OCI-LY7 (cell line): ENCODE measurements around the gene RAD23A. TPM values are rescaled to one million over a fixed set of nuclear protein-coding genes. Genes with fewer than 3 reads are reported as not detected.

Experiments used
- BruUV-seq: library from RNA; stranded (reverse); fragments of 400-500 nt; replicated peaks from 2 replicates; lab custom pipeline; 2021; lab: Mats Ljungman, UMichigan
- CTCF ChIA-PET: fragments of 300-600 bp; sonication (Branson Sonifier 250); formaldehyde crosslinking; loops from one replicate; lab custom pipeline; 2022; ENCODE audit warnings: antibody characterized with exemption; ENCODE audit not compliant: unreplicated experiment; lab: Charles Lee
- POLR2A ChIA-PET: fragments of 300-600 bp; sonication (Branson Sonifier 250); formaldehyde crosslinking; loops from one replicate; lab custom pipeline; 2022; ENCODE audit warnings: antibody characterized with exemption; lab: Charles Lee
- DNase-seq: peaks from one replicate; pipeline ENCODE4 v3.0.0-alpha.2; 2015; ENCODE audit warnings: low spot score
- H2AFZ ChIP-seq: fragments of 200-600 bp; sonication (generic), shearing (Covaris generic); 2 replicates; pipeline ENCODE4 v1.6.1; 2014; ENCODE audit warnings: mild to moderate bottlenecking, antibody characterized with exemption, low read length, moderate library complexity
- H3K27ac ChIP-seq: fragments of 200-600 bp; sonication (generic); 2 replicates; pipeline ENCODE4 v1.5.1; 2014; ENCODE audit warnings: mixed run types, low read depth, mild to moderate bottlenecking, moderate library complexity, low read length, inconsistent platforms; ENCODE audit not compliant: poor library complexity, severe bottlenecking
- H3K36me3 ChIP-seq: fragments of 200-600 bp; sonication (generic); 2 replicates; pipeline ENCODE4 v1.6.1; 2014; ENCODE audit warnings: mild to moderate bottlenecking, antibody characterized with exemption, low read length, moderate library complexity, mixed read lengths; ENCODE audit not compliant: insufficient read depth
- H3K4me1 ChIP-seq: fragments of 200-600 bp; sonication (generic); 2 replicates; pipeline ENCODE4 v1.5.1; 2014; ENCODE audit warnings: mild to moderate bottlenecking, low read length; ENCODE audit not compliant: insufficient read depth, poor library complexity, severe bottlenecking
- H3K4me2 ChIP-seq: fragments of 200-600 bp; sonication (generic); 2 replicates; pipeline ENCODE4 v1.6.1; 2014; ENCODE audit warnings: mild to moderate bottlenecking, low read length
- H3K4me3 ChIP-seq: fragments of 200-600 bp; sonication (generic); 2 replicates; pipeline ENCODE4 v1.5.1; 2014; ENCODE audit warnings: mild to moderate bottlenecking, low read depth, low read length; ENCODE audit not compliant: poor library complexity, severe bottlenecking
- H3K79me2 ChIP-seq: fragments of 200-600 bp; sonication (generic); 2 replicates; pipeline ENCODE4 v1.6.1; 2016; ENCODE audit warnings: low read depth, mild to moderate bottlenecking, low read length, moderate library complexity, mixed read lengths; ENCODE audit not compliant: insufficient read depth
- H3K9me2 ChIP-seq: fragments of 200-600 bp; sonication (generic); 2 replicates; pipeline ENCODE4 v1.6.1; 2016; ENCODE audit warnings: mild to moderate bottlenecking, low read length, mixed read lengths; ENCODE audit not compliant: insufficient read depth
- H3K9me3 ChIP-seq: fragments of 200-600 bp; sonication (generic); 2 replicates; pipeline ENCODE4 v1.6.1; 2014; ENCODE audit warnings: mild to moderate bottlenecking, mixed run types, low read length, mixed read lengths
- H4K20me1 ChIP-seq: fragments of 200-600 bp; sonication (generic); 2 replicates; pipeline ENCODE4 v1.6.1; 2014; ENCODE audit warnings: mild to moderate bottlenecking, antibody characterized with exemption, low read length, moderate library complexity, mixed read lengths; ENCODE audit not compliant: insufficient read depth
- CTCF ChIP-seq: fragments of 200-600 bp; sonication (generic); conservative IDR thresholded peaks from 2 replicates; pipeline ENCODE4 v1.5.1; 2014; ENCODE audit warnings: mild to moderate bottlenecking, antibody characterized with exemption, low read length, moderate library complexity, mixed read lengths
- EZH2phosphoT487 ChIP-seq: fragments of 200-600 bp; sonication (generic); IDR thresholded peaks from 2 replicates; pipeline ENCODE4 v1.6.1; 2018; ENCODE audit warnings: low read depth, borderline replicate concordance, mild to moderate bottlenecking, mixed run types, antibody characterized with exemption, low read length, moderate library complexity, mixed read lengths
- intact Hi-C: fragments of 100-400 bp; cut with micrococcal nuclease; formaldehyde crosslinking; loops from one replicate; pipeline ENCODE4 v1.10.0; 2022; ENCODE audit not compliant: unreplicated experiment
- total RNA-seq, 2 experiments: library from RNA; depleted of rRNA in 1 of 2; stranded (reverse); fragments of >200 nt in 1 of 2; shearing (Covaris generic) in 1 of 2; gene quantifications; 2 replicates each; pipeline ENCODE4 v1.2.3, GENCODE V29; 2014 to 2022

The RAD23A gene
- total RNA-seq, 2 experiments from 2014 or later, result 171 to 237 TPM

- H3K4me3 ChIP-seq, result no peak overlapping the region
- no peaks in the 10 kb centered on the region for H4K20me1 ChIP-seq
- H3K4me2 ChIP-seq, result no peak overlapping the region
- no TSS peak for BruUV-seq
- CTCF ChIA-PET, result interaction anchor here (0.6 kb wide), 1 partner anchor 33 kb away, joined by 3 read pairs; no protein-coding TSS in a partner anchor
- H3K36me3 ChIP-seq, result no peaks in the 10 kb centered on the region
- POLR2A ChIA-PET, result no interaction called here
- no peaks in the 10 kb centered on the region for H3K79me2 ChIP-seq
- H3K27ac ChIP-seq, result no peak overlapping the region
- DNase-seq, result no peak
- H3K9me3 ChIP-seq, result no peaks in the 10 kb centered on the region
- no peak overlapping the region for H2AFZ ChIP-seq
- H3K4me1 ChIP-seq, result no peaks in the 10 kb centered on the region
- TF ChIP-seq CTCF (no peak), EZH2phosphoT487 (no peak)
- intact Hi-C loops, result no loop called here
- no peaks in the 10 kb centered on the region for H3K9me2 ChIP-seq
These were observed 52.6 kb downstream of the RAD23A start for GRCh38 chr19:12997967-12998940.

GRCh38 chr19:13001166-13001501, 55.5 kb downstream of the RAD23A start:
- CTCF ChIA-PET, result no interaction called here
- Histone ChIP-seq H3K36me3 (no peaks in the 10 kb centered on the region), H3K9me2 (no peaks in the 10 kb centered on the region), H4K20me1 (no peaks in the 10 kb centered on the region), H2AFZ (no peak overlapping the region), H3K4me3 (no peak overlapping the region), H3K9me3 (no peaks in the 10 kb centered on the region), H3K4me1 (no peaks in the 10 kb centered on the region), H3K79me2 (no peaks in the 10 kb centered on the region), H3K27ac (no peak overlapping the region), H3K4me2 (no peak overlapping the region)
- POLR2A ChIA-PET, result no interaction called here
- intact Hi-C loops, result no loop called here
- no TSS peak for BruUV-seq
- no peak for DNase-seq
- TF ChIP-seq EZH2phosphoT487 (no peak), CTCF (no peak)
